ENCODE data around the gene NIPAL1.

Gene NIPAL1

DNA sequence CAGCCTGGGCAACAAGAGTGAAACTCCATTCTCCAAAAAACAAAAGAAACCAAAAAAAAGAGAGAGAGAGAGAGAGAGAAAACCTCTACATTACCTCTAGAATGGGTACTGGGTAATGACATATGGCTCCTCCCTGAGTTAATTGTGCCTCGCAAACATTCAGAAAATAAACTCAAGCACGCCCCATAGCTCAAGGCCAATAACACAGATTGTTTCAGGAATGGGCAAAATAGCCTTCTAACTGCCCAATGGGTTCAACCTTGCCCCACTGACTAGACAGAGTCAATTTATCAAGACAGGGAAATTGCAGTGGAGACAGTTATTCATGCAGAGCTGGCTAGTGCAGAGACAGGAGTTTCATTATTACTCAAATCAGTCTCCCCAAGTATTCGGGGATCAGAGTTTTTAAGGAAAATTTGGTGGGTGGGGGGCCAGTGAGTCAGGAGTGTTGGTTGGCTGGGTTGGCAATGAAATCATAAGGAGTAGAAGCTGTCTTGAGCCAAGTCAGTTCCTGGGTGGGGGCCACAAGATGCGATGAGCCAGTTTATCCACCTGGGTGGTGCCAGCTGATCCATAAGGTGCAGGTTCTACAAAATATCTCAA is 25.1 kb downstream of the NIPAL1 start:
- no peak overlapping the region for H3K9ac ChIP-seq
- TF ChIP-seq, protein P1, sequence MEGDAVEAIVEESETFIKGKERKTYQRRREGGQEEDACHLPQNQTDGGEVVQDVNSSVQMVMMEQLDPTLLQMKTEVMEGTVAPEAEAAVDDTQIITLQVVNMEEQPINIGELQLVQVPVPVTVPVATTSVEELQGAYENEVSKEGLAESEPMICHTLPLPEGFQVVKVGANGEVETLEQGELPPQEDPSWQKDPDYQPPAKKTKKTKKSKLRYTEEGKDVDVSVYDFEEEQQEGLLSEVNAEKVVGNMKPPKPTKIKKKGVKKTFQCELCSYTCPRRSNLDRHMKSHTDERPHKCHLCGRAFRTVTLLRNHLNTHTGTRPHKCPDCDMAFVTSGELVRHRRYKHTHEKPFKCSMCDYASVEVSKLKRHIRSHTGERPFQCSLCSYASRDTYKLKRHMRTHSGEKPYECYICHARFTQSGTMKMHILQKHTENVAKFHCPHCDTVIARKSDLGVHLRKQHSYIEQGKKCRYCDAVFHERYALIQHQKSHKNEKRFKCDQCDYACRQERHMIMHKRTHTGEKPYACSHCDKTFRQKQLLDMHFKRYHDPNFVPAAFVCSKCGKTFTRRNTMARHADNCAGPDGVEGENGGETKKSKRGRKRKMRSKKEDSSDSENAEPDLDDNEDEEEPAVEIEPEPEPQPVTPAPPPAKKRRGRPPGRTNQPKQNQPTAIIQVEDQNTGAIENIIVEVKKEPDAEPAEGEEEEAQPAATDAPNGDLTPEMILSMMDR (conservative IDR thresholded peaks at IDR 0.05; ENCODE audit: low read depth, low read length): no peak
- no peaks in the 10 kb centered on the region for H3K4me1 ChIP-seq (ENCODE audit: low read depth, poor library complexity, severe bottlenecking)
- no peaks in the 10 kb centered on the region for H4K20me1 ChIP-seq (ENCODE audit: insufficient read depth)
- no peaks in the 10 kb centered on the region for H3K36me3 ChIP-seq (ENCODE audit: insufficient read depth)
- H3K79me2 ChIP-seq (ENCODE audit: insufficient read depth, low read depth): no peaks in the 10 kb centered on the region
- no peak overlapping the region for H2AFZ ChIP-seq (ENCODE audit: low read depth)
- peaks cover 6% of the 10 kb centered on the region for H3K27me3 ChIP-seq (ENCODE audit: insufficient read depth, low read depth)
- no peak overlapping the region for H3K4me3 ChIP-seq (IDR thresholded peaks at IDR 0.05; ENCODE audit: insufficient read depth, low read depth, low read length)
- no peak overlapping the region for H3K4me2 ChIP-seq
- no peak overlapping the region for H3K27ac ChIP-seq

DNA sequence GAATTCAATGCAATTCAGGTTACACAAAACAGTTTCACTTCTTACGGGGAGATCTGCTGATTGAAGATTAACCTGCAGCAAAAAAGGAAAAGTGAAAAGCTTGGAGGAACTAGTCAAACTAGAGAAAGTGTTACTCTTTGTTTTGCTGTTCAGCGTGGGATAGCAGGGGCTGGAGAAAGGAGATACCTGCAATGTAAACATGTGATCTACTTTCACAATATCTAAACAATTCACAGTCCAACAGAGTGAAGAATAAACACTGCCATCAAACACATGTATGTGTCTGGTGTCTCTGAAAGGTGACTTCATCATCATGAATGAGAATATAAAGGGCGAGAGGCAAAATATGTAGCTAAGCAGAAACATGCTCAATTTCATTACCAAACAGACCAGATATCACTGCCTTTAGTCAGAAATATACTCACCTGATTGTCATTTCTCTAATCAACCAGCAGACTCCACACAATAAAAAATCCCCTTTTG is 26.4 kb downstream of the NIPAL1 start:
- Histone ChIP-seq H4K20me1 (ENCODE audit: insufficient read depth) (no peaks in the 10 kb centered on the region), H3K27me3 (ENCODE audit: insufficient read depth, low read depth) (peaks cover 13% of the 10 kb centered on the region), H3K27ac (no peak overlapping the region), H3K79me2 (ENCODE audit: insufficient read depth, low read depth) (no peaks in the 10 kb centered on the region), H3K9ac (no peak overlapping the region), H2AFZ (ENCODE audit: low read depth) (no peak overlapping the region), H3K4me2 (no peak overlapping the region), H3K4me3 (IDR thresholded peaks at IDR 0.05; ENCODE audit: insufficient read depth, low read depth, low read length) (no peak overlapping the region), H3K4me1 (ENCODE audit: low read depth, poor library complexity, severe bottlenecking) (peaks cover 8% of the 10 kb centered on the region), H3K36me3 (ENCODE audit: insufficient read depth) (no peaks in the 10 kb centered on the region)
- TF ChIP-seq, protein P1 (conservative IDR thresholded peaks at IDR 0.05; ENCODE audit: low read depth, low read length): no peak

DNA sequence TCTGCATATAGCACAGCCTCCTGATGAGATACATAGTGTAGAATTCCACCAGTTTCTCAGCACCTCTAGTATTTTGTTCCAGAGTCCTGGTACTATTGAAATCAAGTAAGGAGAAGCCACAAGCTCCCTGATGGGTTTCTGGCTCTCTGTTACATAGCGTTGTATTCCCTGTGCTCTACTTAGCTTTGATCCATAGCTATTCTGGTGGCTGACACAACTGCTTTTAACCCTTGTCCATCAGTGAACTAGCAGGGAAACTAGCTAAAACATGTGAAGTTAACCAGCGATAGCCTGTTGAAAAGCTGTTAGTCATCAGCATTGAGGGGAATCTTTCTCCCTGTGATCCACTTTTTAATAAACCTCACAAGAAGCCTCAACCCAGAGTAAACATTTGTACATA is 26.9 kb downstream of the NIPAL1 start:
- no peak overlapping the region for H3K4me2 ChIP-seq
- TF ChIP-seq, protein P1 (conservative IDR thresholded peaks at IDR 0.05; ENCODE audit: low read depth, low read length): no peak
- H3K36me3 ChIP-seq (ENCODE audit: insufficient read depth): no peaks in the 10 kb centered on the region
- H3K79me2 ChIP-seq (ENCODE audit: insufficient read depth, low read depth): no peaks in the 10 kb centered on the region
- H3K9ac ChIP-seq: no peak overlapping the region
- peaks cover 8% of the 10 kb centered on the region for H3K4me1 ChIP-seq (ENCODE audit: low read depth, poor library complexity, severe bottlenecking)
- H3K27me3 ChIP-seq (ENCODE audit: insufficient read depth, low read depth): peaks cover 18% of the 10 kb centered on the region
- H3K27ac ChIP-seq: no peak overlapping the region
- H2AFZ ChIP-seq (ENCODE audit: low read depth): no peak overlapping the region
- no peak overlapping the region for H3K4me3 ChIP-seq (IDR thresholded peaks at IDR 0.05; ENCODE audit: insufficient read depth, low read depth, low read length)
- no peaks in the 10 kb centered on the region for H4K20me1 ChIP-seq (ENCODE audit: insufficient read depth)

DNA sequence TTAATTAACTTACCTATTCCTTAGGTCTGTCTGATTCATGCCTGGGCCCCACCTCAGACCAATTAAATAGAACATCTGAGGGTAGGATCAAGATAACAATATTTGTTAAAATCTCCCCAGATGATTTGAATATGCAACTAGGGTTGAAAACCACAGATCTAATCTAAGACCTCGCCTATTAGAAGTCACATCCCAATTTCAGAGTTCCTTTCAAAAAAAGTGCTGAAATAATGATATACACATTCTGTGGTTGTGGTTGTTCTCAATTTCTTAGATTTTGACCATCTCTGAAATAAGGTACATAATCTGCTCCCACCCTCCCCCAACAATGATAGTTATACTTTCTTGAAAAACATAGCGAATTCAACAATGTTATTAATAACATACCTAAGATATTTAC is 27.7 kb downstream of the NIPAL1 start:
- peaks cover 8% of the 10 kb centered on the region for H3K4me1 ChIP-seq (ENCODE audit: low read depth, poor library complexity, severe bottlenecking)
- TF ChIP-seq, protein P1 (conservative IDR thresholded peaks at IDR 0.05; ENCODE audit: low read depth, low read length): no peak
- H3K27me3 ChIP-seq (ENCODE audit: insufficient read depth, low read depth): peaks cover 24% of the 10 kb centered on the region
- H3K4me2 ChIP-seq: no peak overlapping the region
- H2AFZ ChIP-seq (ENCODE audit: low read depth): no peak overlapping the region
- no peak overlapping the region for H3K9ac ChIP-seq
- H3K4me3 ChIP-seq (IDR thresholded peaks at IDR 0.05; ENCODE audit: insufficient read depth, low read depth, low read length): no peak overlapping the region
- H3K36me3 ChIP-seq (ENCODE audit: insufficient read depth): no peaks in the 10 kb centered on the region
- no peaks in the 10 kb centered on the region for H4K20me1 ChIP-seq (ENCODE audit: insufficient read depth)
- H3K79me2 ChIP-seq (ENCODE audit: insufficient read depth, low read depth): no peaks in the 10 kb centered on the region
- H3K27ac ChIP-seq: no peak overlapping the region
